Skeletal muscle cell (primary cell): Measurements from ENCODE around the gene SLC7A8.

Source experiments
- DNase-seq: peaks from one replicate; pipeline ENCODE4 v3.0.0-alpha.2; 2010; ENCODE audit warnings: low read depth
- H3K4me3 ChIP-seq: 2 replicates; pipeline ENCODE4 v1.5.1; 2011; ENCODE audit warnings: low read depth, mild to moderate bottlenecking, control low read depth, low read length, moderate library complexity

The SLC7A8 gene

DNA sequence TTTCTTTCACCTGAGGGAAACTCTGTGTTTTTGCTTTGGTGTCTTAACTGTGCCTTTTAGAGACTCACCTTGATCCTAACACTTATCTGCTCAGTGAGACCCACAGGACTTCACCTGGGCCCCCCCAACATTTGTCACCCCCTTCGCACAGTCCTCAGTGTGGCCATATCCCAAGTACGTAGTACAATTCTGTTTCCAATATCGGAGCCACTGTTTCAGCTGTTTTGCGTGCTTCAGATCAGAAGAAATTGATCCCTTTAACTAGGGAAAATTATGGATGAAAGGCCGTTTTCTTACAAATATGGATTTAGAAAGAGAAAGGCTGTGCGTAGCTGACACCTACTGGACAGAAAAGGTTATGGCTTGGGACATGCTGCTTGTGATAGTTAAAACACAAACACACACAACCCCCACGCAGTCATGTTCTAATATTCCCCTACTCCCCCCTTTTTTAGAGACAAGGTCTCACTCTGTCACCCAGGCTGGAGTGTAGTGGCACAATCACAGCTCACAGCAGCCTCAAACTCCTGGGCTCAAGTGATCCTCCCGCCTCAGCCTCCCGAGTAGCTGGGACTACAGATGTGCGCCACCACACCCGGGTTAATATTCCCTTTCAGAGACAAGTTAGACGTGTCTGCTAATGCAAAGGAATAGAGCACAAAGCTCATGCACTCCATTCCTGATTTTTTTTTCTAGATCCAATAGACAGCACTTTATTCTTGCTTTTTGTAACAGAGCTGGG lies 3.6 kb upstream of the SLC7A8 start:
- peak; percentile 22 for DNase-seq
- no peak overlapping the region for H3K4me3 ChIP-seq

GRCh38 chr14:23185063-23185462 lies 1.6 kb upstream of the SLC7A8 start:
- DNase-seq = no peak
- H3K4me3 ChIP-seq = no peak overlapping the region

DNA sequence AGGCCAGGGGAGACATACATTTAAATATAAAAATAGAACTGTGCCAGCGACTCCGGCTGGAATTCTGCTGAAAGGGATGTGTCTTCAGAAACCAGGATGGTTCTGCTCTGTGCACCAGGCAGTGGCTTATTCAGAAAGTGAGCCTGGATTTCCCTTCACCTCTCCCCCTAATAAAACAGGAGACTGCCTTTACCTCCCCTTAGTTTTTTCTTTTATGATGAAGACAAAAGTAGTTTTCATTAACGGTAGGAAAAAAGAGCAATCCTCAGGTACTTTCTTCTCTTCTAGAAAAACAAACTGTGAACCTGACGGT lies 346 bp downstream of the SLC7A8 start:
- H3K4me3 ChIP-seq = peak overlapping the region; percentile 30
- no peak for DNase-seq

DNA sequence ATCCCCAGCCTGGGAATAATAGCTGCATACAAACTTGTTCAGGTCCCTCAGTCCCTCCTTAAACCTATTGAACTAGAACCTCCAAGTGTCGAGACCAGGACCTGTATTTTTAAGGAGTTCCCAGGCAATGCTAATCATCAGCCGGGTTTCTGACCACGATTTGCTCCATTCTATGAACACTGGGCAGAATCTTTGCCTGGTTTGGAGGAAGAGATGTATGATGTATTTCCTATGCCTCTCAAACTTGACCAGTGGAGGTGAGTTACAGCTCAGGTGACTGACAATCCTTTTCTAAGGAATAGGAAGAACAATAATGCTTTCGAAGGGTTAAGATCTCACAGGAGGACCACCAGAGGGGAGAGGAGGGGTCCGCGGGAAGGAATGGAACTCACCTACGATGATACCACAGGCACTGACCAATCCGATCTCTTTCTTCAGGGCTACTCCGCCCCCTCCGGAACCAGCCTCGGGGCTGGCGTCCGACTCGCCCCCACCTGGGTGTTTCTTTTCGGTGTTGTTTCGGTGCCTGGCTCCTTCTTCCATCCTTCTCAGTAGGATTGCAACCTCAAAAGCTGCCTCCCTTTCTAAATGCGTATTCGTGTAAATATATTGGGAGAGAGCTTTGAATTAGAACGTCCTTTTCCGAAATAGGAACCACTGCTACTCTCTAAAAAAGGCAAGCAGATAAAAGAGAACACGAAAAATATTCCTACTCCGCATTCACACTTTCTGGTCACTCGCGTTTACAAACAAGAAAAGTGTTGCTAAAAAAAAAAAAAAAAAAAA lies 895 bp downstream of the SLC7A8 start:
- peak overlapping the region; percentile 30 for H3K4me3 ChIP-seq
- no peak for DNase-seq

GRCh38 chr14:23181946-23182345 lies 1.5 kb downstream of the SLC7A8 start:
- no peak overlapping the region for H3K4me3 ChIP-seq

DNA sequence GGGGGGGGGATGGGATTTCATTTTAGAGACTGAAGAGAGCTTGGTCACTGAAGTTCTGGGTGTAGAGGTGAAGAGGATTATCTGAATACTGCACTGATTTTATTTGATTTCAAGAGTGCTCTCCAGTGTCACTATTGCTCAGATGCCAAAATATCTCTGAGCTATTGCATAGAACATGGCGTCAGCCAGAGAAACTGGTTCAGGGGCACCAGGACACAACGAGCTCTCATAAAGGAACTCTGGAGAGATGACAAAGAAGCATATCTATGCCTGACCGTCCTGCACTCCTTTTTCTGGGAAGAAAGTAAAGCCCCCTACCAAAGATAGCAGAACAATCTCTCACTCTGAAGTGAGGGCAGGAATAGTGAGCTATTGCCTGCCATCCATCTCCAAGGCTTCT lies 2.0 kb downstream of the SLC7A8 start:
- no peak overlapping the region for H3K4me3 ChIP-seq
- no peak for DNase-seq

More at GRCh38 chr14:23181946-23182345, 1.5 kb downstream of the SLC7A8 start:
- no peak for DNase-seq

- no peak overlapping the region for H3K4me3 ChIP-seq
- DNase-seq = no peak
Observed at GRCh38 chr14:23177181-23177580, 6.3 kb downstream of the SLC7A8 start.

DNA sequence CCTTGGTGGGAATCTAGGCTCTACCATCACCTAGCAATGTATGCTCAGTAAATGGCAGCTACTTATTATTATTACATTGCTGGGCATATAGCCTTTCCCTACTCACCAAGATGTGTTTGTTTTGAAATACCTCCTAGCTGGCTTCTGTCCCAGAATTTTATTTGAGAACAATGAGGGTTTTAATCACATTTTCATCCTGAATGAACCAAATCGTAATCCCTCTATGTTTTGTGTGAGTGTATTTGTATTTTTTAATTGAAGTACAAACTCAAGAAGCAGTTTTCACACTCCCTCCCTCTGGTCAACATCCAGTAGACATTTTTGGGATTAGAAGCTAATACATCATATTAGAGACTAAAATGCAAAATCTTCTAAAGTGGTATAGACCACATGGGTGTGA lies 7.6 kb downstream of the SLC7A8 start:
- no peak for DNase-seq
- no peak overlapping the region for H3K4me3 ChIP-seq

DNA sequence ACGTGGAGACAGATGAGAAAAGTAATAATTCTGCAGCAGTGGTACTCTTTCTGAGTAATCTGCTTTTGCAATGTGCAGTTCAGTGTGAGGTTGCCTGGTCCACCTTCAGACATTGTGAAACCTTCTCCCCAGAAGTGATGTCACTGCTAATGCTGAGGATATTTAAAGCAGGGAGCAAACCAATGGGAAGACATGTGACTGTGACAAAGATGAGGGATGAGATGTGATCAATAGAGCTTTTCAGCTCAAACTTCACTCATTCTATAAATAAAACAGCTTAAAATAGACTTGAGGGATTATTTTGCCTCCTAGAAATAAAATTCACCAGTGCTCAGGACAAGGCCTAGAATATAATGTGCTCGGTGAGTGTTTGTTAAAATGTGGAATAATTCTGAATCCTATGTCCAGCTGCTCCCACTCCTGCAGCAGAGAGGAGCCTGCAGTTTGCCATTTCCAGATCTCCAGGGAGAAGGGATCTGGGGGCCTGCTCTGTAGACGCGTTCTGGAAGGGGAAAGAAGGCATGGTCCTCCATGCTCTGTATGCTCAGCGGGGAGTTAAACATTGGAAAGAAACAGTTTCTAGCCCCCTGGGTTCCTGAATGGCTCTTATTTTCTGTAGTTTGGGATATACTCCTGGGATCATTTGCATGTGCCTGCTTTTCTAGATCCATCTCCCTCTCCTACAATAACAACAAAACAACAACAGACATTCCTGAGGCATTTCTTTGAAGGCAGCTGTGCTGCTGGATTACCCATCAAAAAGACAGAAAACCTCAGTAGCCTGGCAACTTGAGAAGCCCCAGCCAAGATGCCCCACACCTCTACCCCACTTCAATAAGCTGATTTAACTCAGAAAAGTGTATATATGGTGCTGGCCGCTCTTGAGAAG lies 8.9 kb downstream of the SLC7A8 start:
- H3K4me3 ChIP-seq = no peak overlapping the region
- peak; percentile 48 for DNase-seq

DNA sequence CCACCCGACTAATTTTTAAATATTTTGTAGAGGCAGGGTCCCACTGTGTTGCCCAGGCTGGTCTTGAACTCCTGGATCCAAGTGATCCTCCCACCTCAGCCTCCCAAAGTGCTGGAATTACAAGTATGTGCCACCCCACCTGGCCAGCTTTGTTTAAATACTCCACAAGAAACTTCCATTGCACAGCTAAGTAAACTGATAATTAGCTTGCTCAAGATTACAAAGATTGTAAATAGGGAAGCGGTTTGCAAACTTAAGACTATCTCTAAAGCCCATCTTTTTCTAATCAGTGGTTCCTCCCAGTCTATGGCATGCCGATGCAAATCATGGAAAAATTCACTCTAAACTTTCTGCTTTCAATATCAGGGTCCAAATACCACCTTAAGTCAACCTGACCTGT lies 9.7 kb downstream of the SLC7A8 start:
- H3K4me3 ChIP-seq = no peak overlapping the region
- no peak for DNase-seq

GRCh38 chr14:23173031-23173430 lies 10.4 kb downstream of the SLC7A8 start:
- DNase-seq = no peak

GRCh38 chr14:23172574-23172973 lies 10.9 kb downstream of the SLC7A8 start:
- no peak for DNase-seq
- H3K4me3 ChIP-seq = no peak overlapping the region

More at GRCh38 chr14:23173031-23173430, 10.4 kb downstream of the SLC7A8 start:
- no peak overlapping the region for H3K4me3 ChIP-seq

DNA sequence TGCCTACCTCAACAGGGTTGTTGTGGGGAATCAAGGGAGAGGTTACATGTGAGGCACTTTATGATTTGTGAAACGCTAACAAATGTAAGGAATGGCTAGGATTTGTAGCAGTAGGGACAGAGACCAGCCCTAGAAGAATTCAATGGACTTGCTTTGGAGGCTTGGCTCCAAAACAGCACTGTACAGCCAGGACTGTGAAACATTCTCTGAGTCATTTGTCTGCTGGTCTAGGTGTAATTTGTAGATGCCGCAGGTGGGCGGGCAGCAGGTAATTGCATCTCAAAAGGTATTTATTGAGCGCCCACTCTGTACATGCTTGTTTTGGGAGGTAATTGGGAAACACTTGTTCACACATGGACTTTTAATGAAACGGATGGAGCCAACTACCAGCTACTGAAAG lies 11.4 kb downstream of the SLC7A8 start:
- H3K4me3 ChIP-seq = no peak overlapping the region
- DNase-seq = no peak

- no peak for DNase-seq
Observed at GRCh38 chr14:23171222-23171975, 12.1 kb downstream of the SLC7A8 start.

DNA sequence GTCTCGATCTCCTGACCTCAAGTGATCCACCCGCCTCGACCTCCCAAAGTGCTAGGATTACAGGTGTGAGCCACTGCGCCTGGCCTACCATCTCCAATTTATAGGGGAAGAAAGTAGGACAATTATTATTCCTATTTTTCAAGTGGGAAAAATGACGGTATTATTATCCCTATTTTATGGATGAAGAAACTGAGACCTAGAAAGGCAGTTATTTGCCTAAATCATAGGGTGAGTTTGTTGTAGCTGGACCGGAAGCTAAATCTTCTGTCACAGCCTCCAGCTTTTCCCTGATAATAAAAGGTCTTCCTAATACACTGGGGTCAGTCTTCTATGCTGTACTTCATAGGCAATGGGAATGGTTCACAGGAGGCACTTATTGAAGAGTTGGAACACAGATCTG lies 13.8 kb downstream of the SLC7A8 start:
- no peak for DNase-seq
- H3K4me3 ChIP-seq = no peak overlapping the region

More at GRCh38 chr14:23171222-23171975, 12.1 kb downstream of the SLC7A8 start:
- H3K4me3 ChIP-seq = no peak overlapping the region

DNA sequence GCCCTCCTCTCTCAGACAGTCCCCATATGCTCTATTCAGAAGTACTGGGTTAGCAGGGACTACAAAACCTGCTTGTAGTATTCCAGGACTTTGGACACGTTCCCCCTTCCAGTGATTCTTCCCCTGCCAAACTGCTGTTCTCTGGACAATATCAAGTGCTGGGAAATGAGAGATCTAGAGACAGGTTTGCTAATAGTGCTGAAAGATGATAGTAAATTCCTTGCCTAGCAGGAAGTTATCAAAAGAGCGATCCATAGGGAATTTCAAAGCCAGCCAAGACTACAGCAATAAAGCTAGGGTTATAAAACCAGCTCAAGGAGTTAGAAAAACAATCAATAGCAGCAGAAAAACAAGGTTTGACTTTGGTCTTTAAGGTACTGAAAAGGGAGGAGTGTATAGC lies 15.2 kb downstream of the SLC7A8 start:
- DNase-seq = no peak
- H3K4me3 ChIP-seq = no peak overlapping the region

- DNase-seq = no peak
- no peak overlapping the region for H3K4me3 ChIP-seq
Observed at GRCh38 chr14:23167116-23167847, 16.2 kb downstream of the SLC7A8 start.

- no peak overlapping the region for H3K4me3 ChIP-seq
- DNase-seq = no peak
Observed at GRCh38 chr14:23164949-23165348, 18.5 kb downstream of the SLC7A8 start.

- DNase-seq = no peak
- H3K4me3 ChIP-seq = no peak overlapping the region
Observed at GRCh38 chr14:23164250-23164649, 19.2 kb downstream of the SLC7A8 start.
